GM19025 (cell line): ENCODE measurements around the gene TDG.
"Not testable (repeated sequence)": the region's sequence is repeated elsewhere in the genome, so short reads cannot be mapped to it uniquely, and the experiment has no call there.

Experiments used
- ATAC-seq: cut with Tn5 transposase; IDR thresholded peaks from one replicate; pipeline ENCODE4 v1.9.1; 2021; ENCODE audit warnings: mild to moderate bottlenecking, low read depth, moderate library complexity; ENCODE audit not compliant: unreplicated experiment

The TDG gene

DNA sequence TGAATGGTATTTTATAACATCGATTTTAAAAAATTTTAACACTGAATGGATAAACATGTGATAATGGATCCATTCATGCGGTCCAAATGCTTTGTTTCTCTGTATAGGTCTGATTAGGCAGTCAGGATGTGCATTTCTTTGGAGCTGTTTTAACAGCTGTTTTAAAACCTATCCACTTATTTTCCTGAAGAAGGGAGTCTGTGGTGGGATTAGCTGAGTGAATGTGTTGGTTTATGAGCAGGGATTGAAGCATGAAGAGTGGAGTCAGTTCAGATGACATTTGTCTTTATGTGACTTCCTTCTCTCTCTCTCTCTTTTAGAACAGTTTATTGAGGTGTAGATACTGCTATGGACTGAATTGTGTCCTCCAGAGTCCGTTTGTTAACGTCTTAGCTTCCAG, 46.7 kb downstream of the TDG start:
- no peak for ATAC-seq

DNA sequence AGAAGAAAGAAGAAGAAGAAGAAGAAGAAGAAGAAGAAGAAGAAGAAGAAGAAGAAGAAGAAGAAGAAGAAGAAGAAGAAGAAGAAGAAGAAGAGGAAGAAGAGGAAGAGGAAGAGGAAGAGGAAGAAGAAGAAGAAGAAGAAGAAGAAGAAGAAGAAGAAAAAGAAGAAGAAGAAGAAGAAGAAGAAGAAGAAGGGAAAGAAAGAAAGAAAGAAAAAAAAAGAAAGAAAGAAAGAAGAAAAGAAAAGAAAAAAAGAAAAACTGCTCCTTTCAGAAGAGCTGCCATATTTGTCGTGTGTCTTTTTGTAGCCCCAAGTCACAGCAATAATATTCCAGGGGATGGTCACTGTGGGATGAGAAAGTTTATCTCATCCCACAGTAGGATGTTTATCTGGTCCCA, 56.2 kb downstream of the TDG start:
- not testable (repeated sequence) for ATAC-seq

DNA sequence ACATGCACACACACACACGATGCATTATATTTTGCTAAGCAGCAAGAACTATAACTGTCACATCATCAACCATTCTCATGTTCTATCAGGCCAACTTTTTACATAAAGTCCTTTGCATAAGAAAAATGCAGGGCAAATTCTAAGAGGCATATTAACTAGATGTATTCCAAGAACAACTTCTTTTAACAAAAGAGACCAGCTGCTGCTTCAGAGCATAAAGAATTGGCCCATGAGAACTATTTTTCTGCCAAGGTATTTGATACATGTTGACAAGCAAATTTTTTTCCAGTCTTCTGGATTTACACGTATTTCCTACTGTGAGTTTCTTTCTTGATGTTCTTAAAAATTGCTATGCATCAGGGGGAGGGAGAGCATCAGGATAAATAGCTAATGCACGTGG, 57.1 kb downstream of the TDG start:
- no peak for ATAC-seq

DNA sequence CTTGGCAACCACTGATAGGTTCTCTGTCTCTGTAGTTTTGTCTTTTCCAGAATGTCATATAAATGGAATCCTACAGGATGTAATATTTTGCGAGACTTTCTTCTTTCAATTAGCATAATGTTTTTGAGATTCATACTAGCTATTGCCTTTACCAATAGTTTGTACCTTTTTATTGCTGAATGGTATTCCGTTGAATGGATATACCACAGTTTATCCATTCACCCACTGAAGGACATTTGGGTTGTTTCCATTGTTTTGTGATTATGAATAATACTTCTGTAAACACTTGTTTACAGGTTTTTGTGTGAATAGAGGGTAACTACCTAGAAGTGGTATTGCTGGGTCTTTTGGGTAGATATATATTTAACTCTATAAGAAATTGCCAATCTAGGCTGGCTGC, 58.0 kb downstream of the TDG start:
- no peak for ATAC-seq

DNA sequence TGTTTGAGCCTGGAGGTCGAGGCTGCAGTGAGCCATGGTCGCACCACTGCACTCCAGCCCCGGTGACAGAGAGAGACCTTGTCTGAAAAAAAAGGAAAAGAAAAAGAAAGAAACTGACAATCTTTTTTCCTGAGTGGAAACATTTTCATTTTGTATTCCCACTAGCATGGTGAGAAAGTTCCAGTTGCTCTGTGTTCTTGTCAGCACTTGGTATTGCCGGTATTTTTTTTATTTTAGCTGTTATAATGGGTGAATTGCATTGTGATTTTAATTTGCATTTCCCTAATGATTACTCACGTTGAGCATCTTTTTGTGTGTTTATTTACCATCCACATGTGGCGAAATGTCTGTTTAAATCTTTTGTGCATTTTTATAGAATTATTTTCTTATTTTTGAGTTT, 58.7 kb downstream of the TDG start:
- ATAC-seq: no peak

DNA sequence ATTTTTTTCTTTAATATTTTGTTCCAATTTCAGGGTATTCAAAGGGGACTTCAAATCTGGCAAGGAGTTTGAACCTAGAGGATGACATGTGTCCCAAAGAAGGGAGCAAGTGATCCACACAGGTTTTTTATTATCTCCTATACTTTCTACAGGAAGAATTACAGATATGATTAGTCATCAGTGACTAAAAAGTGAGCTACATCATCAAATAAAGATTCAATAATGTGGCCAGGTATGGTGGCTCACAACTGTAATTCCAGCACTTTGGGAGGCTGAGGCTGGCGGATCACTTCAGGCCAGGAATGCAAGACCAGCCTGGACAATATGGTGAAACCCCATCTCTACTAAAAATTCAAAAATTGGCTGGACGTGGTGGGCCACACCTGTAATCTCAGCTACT, 60.1 kb downstream of the TDG start:
- no peak for ATAC-seq

DNA sequence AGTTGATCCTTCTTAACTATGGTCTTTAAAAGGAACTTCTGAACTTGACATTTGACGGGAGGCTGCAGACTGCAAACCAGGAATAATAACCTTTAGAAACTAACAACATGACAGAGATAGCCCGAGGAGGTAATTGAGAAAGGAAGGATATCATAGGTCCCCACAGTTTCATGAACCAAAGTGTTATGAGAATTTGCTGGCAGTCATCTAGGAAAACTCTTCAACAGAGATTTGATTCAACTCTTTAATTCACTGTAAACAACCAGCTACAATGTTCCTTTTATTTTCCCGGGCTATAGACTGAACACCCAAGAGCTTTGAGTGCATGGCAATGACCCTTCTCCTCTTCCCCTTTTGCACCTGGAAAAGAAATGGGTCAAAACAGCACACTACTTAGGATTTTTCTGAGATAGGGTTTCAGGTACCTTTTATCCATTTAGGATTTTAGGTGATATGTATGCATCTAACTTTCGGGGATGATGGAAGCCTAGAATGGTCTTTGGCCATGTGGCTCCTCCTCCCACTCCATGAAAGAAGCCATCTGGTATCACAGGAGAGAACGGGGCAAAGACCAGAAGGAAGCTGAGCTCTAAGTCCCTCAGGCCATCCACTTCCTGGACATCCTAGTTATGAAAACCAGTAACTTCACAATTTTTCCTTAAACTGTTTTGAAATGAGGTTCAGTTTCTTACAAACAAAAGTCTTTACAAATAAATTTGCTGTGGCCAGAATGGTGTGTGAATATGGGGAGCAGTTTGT, 61.3 kb downstream of the TDG start:
- no peak for ATAC-seq

DNA sequence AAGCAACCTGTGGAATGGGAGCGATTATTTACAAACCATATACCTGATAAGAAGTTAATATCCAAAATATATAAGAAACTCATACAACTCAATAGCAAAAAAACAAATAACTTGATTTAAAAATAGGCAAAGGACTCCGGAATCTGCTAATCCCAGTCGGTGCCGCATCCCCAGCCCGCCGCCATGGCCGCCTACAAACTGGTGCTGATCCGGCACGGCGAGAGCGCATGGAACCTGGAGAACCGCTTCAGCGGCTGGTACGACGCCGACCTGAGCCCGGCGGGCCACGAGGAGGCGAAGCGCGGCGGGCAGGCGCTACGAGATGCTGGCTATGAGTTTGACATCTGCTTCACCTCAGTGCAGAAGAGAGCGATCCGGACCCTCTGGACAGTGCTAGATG, 64.9 kb downstream of the TDG start:
- ATAC-seq: not testable (repeated sequence)

DNA sequence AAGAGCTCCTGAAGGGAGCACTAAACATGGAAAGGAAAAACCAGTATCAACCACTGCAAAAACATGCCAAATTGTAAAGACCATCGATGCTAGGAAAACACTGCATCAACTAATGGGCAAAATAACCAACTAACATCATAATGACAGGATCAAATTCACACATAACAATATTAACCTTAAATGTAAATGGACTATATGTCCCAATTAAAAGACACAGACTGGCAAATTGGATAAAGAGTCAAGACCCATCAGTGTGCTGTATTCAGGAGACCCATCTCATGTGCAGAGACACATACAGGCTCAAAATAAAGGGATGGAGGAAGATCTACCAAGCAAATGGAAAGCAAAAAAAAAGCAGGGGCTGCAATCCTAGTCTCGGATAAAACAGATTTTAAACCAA, 70.5 kb downstream of the TDG start:
- not testable (repeated sequence) for ATAC-seq
